Fibroblast of the aortic adventitia (primary cell): ENCODE measurements around the gene LAMA4. TPM values are rescaled to one million over a fixed set of nuclear protein-coding genes. Genes with fewer than 3 reads are reported as not detected.
"Not testable (repeated sequence)": the region's sequence is repeated elsewhere in the genome, so short reads cannot be mapped to it uniquely, and the experiment has no call there.

Source experiments
- DNase-seq: peaks from one replicate; pipeline ENCODE4 v3.0.0-alpha.2; 2010; ENCODE audit warnings: low read depth
- H3K4me3 ChIP-seq: 2 replicates; pipeline ENCODE4 v1.5.1; 2011; ENCODE audit warnings: low read depth, mild to moderate bottlenecking, control low read depth, low read length, moderate library complexity
- total RNA-seq: library from RNA; depleted of rRNA; stranded (reverse); fragments of >200 nt; gene quantifications from 2 replicates; pipeline ENCODE4 v1.2.3, GENCODE V29; 2012; ENCODE audit warnings: low replicate concordance
- TF ChIP-seq, protein P1 (sequence below): IDR thresholded peaks from 2 replicates; pipeline ENCODE4 v1.5.1; 2011; ENCODE audit warnings: mild to moderate bottlenecking, low read length, control low read depth, inconsistent platforms; ENCODE audit not compliant: insufficient read depth

The LAMA4 gene
- total RNA-seq, 1 donor, result 306 TPM

DNA sequence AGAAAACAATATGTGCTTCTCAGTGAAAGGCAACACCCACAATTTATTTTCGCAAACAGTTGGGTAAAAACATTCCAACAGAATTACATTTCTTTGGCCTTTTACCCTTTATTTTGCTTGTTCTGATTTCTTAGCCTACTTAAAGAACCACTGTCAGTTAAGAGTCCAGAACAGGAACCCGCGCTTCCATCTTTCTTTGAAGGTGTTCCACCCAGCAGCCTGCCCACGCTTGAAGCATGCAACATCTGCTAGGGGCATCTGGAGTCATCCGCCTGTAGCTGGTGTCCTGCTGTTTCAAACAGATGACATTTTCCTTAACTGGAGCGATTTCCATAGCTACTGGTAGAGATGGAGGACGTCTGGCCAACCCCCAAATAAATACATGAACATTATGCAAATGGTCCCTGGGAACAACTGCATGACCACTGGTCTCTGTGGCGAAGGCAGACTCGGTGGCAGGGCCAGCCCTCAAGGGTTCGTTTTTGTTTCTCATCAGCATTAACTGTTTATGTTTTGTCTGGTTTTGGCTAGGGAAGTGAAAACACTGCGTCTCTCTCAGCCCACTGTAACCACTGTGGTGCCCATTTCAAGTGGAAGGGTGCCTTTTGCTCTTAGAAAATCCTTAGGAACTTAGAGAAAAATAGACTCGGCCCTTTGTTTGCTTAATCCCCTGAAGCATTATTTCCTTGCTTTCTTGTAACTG, 51.6 kb downstream of the LAMA4 start:
- TF ChIP-seq, protein P1, sequence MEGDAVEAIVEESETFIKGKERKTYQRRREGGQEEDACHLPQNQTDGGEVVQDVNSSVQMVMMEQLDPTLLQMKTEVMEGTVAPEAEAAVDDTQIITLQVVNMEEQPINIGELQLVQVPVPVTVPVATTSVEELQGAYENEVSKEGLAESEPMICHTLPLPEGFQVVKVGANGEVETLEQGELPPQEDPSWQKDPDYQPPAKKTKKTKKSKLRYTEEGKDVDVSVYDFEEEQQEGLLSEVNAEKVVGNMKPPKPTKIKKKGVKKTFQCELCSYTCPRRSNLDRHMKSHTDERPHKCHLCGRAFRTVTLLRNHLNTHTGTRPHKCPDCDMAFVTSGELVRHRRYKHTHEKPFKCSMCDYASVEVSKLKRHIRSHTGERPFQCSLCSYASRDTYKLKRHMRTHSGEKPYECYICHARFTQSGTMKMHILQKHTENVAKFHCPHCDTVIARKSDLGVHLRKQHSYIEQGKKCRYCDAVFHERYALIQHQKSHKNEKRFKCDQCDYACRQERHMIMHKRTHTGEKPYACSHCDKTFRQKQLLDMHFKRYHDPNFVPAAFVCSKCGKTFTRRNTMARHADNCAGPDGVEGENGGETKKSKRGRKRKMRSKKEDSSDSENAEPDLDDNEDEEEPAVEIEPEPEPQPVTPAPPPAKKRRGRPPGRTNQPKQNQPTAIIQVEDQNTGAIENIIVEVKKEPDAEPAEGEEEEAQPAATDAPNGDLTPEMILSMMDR, result no peak
- H3K4me3 ChIP-seq, result no peak overlapping the region
- peak; percentile 27 for DNase-seq

DNA sequence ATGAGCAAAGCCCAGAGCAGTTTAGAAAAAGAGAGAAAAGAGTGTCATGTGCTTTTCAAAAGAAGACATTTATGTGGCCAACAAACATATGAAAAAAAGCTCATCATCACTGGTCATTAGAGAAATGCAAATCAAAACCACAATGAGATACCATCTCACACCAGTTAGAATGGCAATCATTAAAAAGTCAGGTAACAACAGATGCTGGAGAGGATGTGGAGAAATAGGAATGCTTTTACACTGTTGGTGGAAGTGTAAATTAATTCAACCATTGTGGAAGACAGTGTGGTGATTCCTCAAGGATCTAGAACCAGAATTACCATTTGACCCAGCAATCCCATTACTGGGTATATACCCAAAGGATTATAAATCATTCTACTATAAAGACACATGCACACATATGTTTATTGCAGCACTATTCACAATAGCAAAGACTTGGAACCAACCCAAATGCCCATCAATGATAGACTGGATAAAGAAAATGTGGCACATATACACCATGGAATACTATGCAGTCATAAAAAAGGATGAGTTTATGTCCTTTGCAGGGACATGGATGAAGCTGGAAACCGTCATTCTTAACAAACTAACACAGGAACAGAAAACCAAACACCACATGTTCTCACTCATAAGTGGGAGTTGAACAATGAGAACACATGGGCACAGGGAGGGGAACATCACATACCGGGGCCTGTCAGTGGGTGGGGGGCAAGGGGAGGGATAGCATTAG, 54.0 kb downstream of the LAMA4 start:
- H3K4me3 ChIP-seq, DNase-seq: not testable (repeated sequence)

DNA sequence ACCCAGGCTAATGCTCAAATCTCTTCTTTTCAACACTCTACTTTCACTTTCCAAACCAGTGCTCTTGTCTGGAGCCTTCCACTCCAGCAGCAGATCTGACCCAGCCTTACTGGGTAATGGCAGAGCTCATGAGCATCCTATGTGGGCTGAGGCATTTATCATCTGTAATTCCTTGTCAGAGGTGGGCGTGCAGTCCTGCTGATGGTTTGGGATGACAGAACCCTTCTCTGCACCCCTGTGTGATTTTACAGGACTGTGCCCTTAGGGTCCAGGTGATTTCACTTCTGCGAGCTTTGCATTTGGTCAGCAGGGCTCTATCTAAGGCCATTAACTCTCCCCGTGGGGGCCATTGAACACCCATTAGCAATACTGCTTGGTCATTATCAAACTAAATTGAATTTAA, 55.4 kb downstream of the LAMA4 start:
- DNase-seq, result no peak
- TF ChIP-seq, protein P1, result no peak
- H3K4me3 ChIP-seq, result no peak overlapping the region

DNA sequence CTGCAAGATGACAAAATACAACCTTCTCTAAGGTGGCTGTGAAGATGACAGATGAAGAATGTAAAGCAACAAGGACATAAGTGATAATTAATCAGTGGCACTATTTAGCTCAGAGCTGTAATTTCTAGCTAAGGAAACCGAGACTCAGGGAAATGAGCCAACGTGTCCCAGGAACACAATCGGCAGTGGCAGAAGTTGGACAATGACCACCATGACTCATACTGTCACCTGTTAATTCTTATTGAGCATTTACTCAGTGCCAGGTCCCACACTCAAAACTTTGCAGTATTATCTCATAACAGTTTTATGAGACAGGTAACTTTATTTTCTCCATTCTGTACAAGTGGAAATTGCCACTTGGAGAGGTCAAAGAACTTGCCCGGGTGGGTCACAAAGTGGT, 55.8 kb downstream of the LAMA4 start:
- no peak for DNase-seq
- no peak overlapping the region for H3K4me3 ChIP-seq
- TF ChIP-seq, protein P1, result no peak

DNA sequence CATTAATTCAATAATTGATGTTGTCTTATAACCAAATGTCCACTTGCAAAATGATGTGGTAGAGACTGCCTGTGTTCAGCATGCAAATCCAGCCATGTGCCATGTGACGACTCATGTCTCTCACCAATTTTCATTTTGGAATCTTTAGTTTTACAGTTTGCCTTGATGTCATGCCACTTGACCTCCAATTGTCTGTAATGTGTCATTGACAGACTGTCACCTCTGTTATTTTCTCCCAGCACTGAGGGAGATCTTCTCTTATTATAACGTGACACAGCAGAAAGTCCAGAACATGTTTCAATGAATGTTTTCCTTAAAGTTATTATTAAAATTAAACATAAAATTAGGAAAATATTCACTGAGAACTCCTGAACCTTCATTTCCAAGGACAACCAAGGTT, 56.7 kb downstream of the LAMA4 start:
- no peak overlapping the region for H3K4me3 ChIP-seq
- no peak for DNase-seq
- TF ChIP-seq, protein P1, result no peak

DNA sequence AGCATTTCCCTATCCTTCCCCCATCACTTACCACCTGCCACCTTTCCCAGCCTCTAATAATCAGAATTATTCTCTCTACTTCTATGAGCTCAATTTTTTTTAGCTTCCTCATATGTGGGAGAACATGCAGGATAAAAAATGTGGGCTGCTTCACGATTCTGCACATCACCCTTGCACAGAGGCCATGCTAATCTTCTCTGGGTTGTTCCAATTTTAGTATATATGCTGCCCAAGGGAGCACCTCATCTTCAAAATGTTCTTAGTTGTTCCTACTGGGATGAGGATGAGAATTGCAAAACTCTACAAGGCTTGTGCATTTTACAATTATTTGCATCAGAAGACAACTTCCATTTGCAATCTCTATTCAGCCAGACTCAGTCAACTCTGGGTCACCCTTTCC, 58.1 kb downstream of the LAMA4 start:
- TF ChIP-seq, protein P1, result no peak
- H3K4me3 ChIP-seq, result no peak overlapping the region
- DNase-seq, result no peak

DNA sequence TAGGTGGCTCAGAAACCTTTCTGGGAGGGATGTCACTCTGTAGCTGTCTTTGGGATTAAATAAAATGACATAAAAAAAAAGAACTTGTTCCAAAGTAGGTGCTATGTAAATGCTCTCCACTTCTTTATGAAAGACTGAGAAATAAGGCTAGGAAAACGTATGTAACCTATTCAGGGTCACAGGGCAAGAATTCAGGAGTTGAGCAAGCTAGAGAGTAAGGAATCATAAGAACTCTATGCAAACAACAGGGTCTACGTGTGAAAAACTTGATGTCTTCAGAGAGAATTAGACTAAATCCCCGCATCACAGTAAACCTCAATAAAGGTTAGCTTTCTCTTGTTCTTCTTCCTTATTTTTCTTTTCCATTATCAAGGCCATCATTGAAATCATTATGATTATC, 59.2 kb downstream of the LAMA4 start:
- no peak for DNase-seq
- TF ChIP-seq, protein P1, result no peak
- no peak overlapping the region for H3K4me3 ChIP-seq
